NOMO-1 (cell line): ENCODE results near the gene ZNF615.
"Not testable (repeated sequence)": the region's sequence is repeated elsewhere in the genome, so short reads cannot be mapped to it uniquely, and the experiment has no call there.

Source experiments
- DNase-seq, 2 experiments: peaks; one replicate each; lab custom pipeline; 2025; ENCODE audit not compliant: unreplicated experiment in 2 of 2; lab: John Stamatoyannopoulos, UW

The ZNF615 gene

DNA sequence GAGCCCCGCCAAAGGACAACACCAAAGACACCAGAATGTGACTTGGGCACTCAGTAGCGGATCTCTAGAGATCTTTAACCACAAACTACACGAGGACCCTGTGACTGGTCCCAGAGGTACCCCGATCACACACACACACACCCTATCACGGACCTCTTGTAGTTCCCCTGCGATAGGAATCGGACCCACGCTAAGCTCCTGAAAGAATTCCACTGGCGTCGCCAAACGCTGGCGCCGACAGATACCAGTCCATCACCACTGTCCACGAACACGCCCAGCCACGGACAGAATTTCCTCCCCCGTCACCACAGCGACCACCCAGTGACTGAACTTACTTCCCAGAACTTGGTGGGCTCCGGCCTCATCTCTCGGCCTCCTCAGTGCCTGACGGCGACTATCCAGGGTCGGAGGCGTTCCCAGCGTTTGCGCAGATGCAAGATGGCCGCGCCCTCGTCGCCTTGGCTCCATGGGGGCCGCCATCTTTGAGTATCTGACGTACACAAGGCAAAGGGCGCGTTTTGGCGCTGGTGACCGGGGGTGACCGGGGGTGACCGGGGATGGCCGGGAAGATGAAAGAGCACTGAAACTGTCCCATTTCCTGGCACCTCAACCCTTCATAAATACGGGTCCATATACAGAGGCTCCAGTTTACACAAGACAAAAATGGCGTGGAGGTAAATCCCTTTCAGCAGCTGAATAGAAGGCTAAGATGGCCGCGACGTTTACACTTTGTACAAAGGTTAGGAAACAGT, at the start of gene ZNF615:
TSS of gene ZNF615 (minus strand) at position 406 of the 752 bp plus-strand sequence. CDS start 4,500 bp downstream, outside the sequence.
- peak; percentile 78 to 85 for DNase-seq

DNA sequence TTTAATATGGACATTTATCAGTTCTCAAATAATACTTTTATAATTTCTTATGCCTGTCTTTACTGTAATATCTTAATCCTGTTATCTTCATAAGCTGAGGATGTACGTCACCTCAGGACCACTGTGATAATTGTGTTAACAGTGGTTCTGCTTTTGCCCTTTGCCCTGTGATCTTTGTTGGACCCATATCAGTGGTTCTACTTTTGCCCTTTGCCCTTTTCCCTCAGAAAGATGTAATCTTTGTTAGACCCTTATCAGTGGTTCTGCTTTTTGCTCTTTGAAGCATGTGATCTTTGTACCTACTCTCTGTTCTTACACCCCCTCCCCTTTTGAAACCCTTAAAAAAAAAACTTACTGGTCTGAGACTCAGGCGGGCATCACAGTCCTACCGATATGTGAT, 48.5 kb upstream of the ZNF615 start:
- DNase-seq, result not testable (repeated sequence)

DNA sequence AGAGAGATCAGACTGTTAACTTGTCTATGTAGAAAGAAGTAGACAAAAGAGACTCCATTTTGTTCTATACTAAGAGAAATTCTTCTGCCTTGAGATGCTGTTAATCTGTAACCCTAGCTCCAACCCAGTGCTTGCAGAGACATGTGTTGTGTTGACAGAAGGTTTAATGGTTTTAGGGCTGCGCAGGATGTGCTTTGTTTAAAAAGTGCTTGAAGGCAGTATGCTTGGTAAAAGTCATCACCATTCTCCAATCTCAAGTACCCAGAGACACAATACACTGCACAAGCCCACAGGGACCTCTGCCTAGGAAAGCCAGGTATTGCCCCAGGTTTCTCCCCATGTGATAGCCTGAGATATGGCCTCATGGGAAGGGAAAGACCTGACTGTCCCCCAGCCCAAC, 43.7 kb upstream of the ZNF615 start:
- DNase-seq, result not testable (repeated sequence)

DNA sequence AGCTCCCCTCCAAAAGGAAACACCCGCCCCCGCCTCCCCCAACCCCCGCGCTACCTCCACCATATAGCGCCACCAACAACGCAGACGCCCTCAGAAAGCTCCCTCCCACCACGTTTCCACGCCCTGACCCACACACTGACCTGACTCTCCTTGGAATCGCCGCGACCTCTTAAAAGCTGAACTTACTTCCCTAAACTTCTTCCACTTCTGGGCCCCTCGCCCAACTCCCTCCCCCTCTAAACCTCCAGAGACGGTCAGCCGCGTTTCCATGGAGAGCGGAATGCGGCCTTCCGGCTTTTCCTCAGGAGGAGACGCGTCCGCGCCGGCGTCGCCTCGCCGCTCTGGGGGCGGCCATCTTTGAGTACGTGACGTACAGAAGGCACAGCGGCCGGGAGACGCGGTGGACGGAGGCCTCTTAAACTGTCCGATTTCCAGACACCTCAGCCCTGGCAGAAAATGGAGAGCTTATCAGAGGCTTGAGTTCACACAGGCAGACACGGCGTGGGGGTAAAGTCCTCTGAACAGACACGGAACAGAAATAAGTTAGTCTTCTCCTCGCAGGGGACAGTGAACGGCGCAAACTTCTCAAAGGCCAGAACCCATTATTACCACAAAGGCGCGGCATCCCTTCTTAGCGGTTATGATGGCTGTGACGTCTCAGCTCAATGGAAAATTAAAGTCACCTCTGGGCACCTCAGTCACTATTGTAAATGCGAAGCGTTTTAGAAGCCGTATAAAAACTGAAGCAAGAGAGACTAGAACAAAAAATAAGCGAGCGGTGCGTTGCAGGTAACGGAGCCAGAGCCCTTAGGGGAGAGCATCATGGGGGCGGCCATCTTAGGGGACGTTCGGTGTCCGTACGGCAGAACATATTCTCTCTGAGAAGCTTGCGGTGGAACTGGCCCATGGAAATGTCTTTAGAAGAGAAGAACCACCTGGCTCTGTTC, 40.8 kb upstream of the ZNF615 start, which contains the start of gene ZNF432:
TSS of gene ZNF432 (minus strand) at position 284 of the 947 bp plus-strand sequence. CDS start 1,970 bp downstream, outside the sequence.
- DNase-seq, result peak; percentile 91 to 93

DNA sequence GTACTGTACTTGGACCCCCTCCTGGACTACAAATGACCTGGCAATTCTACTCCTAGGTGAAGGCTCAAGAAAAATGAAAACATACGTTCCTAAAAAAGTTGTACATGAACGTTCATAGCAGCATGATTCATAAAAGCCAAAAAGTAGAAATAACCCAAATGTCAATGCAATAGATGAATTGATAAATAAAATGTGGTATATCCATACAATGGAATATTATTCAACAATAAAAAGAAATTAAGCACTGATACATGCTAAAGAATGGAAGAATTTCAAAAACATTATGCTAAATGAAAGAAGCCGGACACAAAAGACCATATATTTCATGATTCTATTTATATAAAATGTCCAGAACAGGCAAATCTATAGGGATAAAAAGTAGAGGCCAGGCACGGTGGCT, 31.2 kb upstream of the ZNF615 start:
- DNase-seq, result no peak

DNA sequence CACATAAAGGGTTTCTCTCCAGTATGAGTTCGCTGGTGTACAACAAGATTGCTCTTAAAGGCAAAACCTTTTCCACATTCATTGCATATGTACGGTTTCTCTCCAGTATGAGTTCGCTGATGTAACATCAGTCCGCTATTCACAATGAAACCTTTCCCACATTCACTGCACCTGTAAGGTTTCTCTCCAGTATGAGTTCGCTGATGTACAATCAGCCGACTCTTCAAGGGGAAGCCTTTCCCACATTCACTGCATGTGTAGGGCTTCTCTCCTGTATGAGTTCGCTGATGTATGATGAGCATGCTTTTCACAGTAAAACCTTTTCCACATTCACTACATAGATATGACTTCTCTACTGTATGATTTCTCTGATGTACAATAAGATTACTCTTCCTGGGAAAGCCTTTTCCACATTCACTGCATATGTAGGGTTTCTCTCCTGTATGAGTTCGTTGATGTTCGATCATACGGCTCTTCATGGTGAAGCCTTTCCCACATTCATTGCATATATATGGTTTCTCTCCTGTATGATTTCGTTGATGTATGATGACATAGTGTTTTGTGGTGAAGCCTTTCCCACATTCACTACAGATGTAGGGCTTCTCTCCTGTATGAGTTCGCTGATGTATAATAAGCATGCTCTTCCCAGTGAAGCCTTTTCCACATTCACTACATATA, 26.2 kb upstream of the ZNF615 start:
- no peak for DNase-seq

DNA sequence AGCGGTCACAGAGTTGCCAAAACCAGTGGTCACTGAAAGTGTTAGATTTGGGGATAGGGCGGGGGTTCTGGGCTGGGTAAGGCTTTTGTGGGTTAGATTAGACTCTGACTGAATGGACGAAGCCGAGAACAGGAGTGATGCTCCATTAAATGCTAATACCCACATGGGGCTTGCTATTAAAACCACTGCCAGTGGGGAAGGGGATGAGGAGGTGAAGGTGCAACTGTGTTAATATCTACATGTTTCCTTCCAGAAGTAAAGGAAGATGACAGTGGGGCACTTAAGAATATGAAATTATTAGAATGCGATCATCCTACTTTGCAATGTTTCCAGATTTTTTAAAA, 20.7 kb upstream of the ZNF615 start:
- DNase-seq, result no peak

DNA sequence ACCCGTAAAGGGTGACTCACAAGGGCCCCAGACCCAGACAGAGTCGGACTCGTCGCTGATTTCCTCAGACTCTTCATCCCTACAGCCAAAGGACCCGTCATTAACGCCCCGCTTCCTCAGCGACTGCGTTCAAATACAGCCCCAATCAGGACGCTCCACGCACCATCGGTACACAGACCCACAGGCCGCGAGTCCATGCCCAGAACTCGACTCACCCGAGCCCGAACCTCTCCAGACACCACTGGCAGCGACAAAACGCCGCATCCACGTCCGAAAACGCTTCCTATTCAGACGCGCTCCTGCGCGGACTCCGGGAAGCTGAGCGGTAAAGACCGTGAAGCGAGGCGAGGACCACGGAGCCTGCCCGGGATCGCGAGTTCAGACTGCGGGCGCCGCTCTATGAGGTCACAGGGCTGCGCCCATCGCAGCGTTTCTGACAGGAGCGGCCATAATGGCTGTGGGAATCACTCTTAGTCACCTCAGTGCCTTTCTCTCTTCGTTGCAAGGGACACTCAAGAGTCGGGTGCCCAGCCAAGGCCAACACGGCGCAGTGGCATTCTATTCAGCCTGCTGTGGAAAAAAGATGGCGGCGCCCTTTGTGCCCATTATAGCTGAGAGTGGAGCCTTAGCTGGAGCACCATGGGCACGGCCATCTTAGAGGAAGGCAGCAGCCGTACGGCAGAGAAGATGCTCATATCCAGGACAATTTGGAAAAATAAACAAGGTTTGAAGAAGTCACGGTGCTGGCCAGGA, 20.2 kb upstream of the ZNF615 start, which contains the start of gene ZNF614:
TSS of gene ZNF614 (minus strand) at position 353 of the 753 bp plus-strand sequence. CDS start 2,634 bp downstream, outside the sequence.
- peak; percentile 81 to 89 for DNase-seq

DNA sequence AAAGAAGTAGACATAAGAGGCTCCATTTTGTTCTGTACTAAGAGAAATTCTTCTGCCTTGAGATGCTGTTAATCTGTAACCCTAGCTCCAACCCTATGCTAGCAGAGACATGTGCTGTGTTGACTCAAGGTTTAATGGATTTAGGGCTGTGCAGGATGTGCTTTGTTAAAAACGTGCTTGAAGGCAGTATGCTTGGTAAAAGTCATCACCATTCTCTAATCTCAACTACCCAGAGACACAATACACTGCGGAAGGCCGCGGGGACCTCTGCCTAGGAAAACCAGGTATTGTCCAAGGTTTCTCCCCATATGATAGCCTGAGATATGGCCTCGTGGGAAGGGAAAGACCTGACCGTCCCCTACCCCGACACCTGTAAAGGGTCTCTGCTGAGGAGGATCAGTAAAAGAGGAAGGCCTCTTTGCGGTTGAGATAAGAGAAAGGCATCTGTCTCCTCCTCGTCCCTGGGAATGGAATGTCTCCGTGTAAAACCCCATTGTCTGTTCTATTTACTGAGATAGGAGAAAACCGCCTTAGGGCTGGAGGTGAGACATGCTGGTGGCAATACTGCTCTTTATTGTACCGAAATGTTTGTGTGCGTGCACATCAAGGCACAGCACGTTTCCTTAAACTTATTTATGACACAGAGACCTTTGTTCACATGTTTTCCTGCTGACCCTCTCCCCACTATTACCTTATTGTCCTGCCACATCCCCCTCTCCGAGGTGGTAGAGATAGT, 18.4 kb upstream of the ZNF615 start:
- DNase-seq, result not testable (repeated sequence)

DNA sequence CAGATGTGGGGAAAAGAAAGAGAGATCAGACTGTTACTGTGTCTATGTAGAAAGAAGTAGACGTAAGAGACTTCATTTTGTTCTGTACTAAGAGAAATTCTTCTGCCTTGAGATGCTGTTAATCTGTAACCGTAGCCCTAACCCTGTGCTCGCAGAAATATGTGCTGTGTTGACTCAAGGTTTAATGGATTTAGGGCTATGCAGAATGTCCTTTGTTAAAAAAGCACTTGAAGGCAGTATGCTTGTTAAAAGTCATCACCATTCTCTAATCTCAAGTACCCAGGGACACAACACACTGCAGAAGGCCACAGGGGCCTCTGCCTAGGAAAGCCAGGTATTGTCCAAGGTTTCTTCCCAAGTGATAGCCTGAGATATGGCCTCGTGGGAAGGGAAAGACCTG, 16.5 kb upstream of the ZNF615 start:
- not testable (repeated sequence) for DNase-seq

DNA sequence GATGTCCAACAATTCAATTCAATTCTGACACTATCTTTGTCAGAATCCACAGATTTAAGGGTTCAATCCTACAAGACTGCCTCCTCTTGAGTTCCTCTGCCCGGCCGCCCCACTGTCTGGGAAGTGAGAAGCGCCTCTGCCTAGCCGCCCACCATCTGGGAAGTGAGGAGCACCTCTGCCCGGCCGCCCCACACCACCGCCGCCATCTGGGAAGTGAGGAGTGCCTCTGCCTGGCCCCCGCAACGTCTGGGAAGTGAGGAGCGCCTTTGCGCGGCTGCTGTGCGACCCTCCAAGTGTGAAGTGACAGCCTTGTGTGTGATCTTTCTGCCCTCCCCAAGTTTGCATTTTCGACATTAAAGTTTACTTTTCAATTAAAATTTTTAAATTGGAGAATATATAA, 14.2 kb upstream of the ZNF615 start:
- no peak for DNase-seq

DNA sequence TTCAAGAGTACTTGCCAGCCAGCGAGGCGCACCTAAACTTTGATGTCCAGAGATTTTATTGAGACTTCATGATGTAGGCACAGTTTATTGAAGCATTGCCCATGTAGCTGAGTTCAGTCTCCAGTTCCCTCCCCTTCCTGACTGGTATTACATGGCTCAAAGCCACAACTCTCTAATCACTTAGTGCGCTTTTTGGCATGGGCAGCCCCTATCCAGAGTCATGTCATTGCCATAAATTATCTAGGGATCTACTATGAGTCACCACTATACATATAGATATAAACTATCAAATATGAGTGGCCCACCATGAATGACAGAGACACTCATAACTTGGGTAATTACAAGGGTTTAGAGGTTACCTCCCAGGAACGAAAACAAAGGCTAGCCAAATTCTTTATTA, 12.5 kb upstream of the ZNF615 start:
- no peak for DNase-seq

DNA sequence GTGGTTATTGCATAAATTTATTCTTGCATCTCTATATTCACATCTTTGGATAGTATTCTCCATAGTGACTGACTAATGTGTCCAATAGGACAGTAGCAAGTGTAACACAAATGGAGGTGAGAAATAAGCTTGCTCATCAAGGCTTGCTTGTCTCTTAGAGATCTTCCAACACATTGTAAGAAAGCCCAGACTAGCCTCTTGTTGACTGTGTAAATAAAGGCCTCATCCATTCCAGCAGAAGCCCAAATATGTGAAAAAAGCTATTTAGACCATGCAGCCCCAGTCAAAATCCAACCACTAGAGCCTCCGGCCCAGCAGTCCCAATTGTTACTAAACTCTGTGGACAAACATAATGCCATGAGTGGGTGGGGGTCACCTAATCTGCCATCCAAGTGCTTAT, 2.7 kb upstream of the ZNF615 start:
- no peak for DNase-seq

DNA sequence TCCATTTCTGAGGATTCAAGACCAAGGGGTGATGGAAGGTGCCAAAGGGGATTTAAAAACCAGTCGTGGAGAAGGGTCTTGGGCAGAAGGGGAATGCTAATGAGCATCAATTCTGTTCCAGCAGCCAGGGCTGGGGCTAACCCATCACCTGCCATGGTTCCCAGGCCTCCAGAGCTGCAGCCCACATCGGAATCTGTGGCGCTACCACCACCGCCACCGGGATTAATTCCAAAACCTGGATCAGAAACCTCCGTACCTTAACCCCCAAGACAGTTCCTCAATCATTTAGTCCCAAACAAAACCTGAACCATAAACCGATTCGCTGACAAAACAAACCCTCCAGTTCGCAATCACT, 583 bp downstream of the ZNF615 start:
- no peak for DNase-seq

DNA sequence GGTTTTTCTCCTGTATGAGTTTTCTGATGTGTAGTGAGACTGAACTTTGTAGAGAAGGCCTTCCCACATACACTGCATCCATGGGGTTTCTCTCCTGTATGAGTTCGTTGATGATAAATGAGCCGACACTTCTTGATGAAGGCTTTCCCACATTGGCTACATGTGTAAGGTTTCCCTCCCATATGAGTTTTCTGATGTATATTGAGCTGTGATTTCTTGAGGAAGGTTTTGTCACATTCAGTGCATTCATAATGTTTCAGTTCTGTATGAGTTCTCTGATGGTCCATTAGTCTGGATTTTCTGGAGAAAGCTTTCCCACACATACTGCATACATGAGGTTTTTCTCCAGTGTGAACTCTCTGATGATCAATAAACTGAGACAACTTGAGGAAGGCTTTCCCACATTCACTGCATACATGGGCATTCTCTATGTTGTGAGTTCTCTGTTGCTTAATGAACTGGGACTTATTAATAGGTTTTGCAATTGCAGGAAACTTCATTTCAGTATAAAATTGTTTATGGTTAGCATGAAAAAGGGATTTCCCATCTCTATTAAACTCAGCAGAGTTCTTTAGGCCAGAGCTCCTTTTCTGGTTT, 13.9 kb downstream of the ZNF615 start:
- no peak for DNase-seq

DNA sequence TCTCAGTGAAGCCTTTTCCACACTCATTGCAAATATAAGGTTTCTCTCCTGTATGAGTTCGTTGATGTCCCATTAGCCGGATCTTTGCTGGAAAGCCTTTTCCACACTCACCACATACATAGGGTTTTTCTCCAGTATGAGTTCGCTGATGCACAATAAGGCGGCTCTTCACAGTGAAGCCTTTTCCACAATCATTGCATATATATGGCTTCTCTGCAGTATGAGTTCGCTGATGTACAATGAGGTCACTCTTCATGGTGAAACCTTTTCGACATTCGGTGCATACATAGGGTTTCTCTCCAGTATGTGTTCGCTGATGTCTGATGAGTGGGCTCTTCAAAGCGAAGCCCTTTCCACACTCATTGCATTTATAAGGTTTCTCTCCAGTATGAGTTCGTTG, 14.6 kb downstream of the ZNF615 start:
- DNase-seq, result no peak

DNA sequence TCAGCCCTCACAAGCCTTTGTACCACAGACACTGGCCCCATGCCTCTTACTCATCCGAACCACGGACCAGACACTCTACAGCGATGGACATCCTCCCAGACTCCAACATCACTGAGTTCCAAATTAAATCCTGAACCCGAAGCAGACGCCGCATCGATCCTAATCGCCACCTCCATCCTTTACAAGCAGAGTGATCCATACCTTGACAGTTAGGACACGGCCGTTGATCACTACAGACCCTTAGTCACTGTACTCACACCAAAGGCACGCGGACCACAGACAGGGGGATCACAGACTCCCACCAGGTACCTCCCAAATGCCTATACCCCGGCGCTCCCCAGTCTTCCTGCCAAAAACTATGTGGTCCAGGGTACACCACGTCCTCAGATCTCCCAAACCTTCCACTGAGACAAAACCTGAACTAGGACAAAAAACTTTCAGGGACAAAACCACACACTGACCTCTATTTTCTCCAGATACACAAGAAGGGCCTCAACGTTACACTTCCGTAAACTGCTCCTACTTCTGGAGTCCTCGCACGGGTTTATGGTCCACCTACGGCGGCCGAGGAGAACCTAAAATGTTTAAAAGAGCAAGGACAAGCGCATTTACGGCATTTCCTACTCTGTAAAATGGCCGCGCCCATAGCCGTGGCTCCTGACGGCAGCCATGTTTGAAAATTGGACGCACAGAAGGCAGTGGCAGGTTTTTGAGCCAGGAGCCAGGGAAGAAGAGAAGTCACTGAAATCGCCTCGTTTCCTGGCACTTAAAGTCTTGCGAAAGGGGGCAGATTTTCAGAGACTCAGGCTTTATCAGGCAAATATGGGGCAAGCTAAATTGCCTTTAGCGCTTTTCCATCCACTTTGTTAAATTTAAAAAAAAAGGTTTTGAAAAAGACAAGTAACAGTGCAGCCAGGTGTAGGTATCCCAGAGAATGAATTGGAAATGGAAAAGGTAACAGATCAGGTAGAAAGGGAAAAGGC, 21.4 kb downstream of the ZNF615 start, which contains the start of gene ZNF350:
TSS of gene ZNF350 (minus strand) at position 532 of the 983 bp plus-strand sequence. CDS start 12,480 bp downstream, outside the sequence.
- DNase-seq, result peak; percentile 96 to 98

DNA sequence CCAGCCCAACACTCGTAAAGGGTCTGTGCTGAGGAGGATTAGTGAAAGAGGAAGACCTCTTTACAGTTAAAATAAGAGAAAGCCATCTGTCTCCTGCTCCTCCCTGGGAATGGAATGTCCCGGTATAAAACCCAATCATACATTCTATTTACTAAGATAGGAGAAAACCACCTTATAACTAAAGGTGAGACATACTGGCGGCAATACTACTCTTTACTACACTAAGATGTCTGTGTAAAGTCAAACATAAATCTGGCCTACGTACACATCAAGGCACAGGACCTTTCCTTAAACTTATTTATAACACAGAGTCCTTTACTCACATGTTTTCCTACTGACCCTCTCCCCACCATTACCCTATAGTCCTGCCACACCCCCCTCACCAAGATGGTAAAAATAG, 24.6 kb downstream of the ZNF615 start:
- no peak for DNase-seq
